HG02970 (cell line): ENCODE data around the gene OTUB2.
"Not testable (repeated sequence)": the region's sequence is repeated elsewhere in the genome, so short reads cannot be mapped to it uniquely, and the experiment has no call there.

Source experiments
- ATAC-seq: cut with Tn5 transposase; IDR thresholded peaks from one replicate; pipeline ENCODE4 v1.9.1; 2021; ENCODE audit warnings: mild to moderate bottlenecking, moderate library complexity, moderate number of reproducible peaks; ENCODE audit not compliant: unreplicated experiment, low FRiP score

The OTUB2 gene

GRCh38 chr14:94052199-94052598, 26.1 kb downstream of the OTUB2 start:
- ATAC-seq, result no peak

- no peak for ATAC-seq
Observed at GRCh38 chr14:94052662-94053061, 26.5 kb downstream of the OTUB2 start.

- ATAC-seq, result no peak
Observed at GRCh38 chr14:94054401-94054800, 28.3 kb downstream of the OTUB2 start.

GRCh38 chr14:94054936-94055335, 28.8 kb downstream of the OTUB2 start:
- ATAC-seq, result no peak

DNA sequence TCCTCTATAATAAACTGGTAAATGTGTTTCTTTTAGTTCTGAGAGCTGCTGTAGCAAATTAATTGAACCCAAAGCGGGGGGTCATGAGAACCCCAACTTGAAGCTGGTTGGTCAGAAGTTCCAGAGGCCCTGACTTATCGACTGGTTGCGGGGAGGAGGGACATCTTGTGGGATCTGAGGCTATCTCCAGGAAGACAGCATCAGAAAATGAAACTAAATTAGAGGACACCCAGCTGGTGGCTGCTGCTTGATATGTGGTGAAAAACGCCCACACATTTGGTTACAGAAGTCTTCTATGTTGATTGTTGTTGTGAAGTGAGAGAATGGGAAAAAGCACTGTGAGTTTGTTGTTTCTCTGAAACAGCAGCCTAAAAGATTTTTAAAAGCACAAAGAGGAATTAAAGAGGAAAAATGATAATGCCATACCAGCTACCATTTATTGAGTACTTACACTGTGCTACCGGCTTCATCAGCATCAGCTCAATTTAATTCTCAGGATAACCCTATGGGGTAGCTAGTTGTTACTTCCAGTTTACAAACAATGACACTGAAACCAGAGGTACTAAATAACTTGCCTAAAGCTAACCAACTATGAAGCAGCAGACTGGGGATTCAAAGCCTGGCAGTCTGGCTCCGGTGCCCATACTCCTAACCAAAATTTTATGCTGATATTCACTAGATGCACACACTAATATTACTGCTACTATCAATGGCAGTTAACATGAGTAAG, 30.6 kb downstream of the OTUB2 start:
- ATAC-seq, result no peak

GRCh38 chr14:94058128-94058673, 32.1 kb downstream of the OTUB2 start:
- no peak for ATAC-seq

DNA sequence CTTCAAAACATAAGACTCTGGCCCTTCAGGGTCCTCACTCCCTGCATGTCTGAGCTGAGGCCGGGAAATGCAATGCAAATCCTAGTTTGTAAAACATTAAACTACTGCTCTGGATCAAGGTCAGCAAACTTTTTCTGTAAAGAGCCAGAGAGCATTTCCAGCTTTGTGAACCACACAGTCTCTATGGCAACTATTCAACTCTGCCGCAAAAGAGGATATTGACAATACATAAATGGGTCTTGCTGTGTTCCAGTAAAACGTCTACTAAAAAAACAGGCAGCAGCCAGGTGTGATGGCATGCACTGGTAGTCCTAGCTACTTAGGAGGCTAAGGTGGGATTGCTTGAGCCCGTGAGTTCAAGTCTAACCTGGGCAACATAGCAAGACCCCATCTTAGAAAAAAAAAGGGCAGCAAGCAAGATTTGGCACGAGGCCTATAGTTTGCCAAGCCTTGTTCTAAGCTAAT, 32.6 kb downstream of the OTUB2 start:
- no peak for ATAC-seq

GRCh38 chr14:94059998-94060397, 33.9 kb downstream of the OTUB2 start:
- ATAC-seq, result no peak

- no peak for ATAC-seq
Observed at GRCh38 chr14:94062344-94062940, 36.3 kb downstream of the OTUB2 start.

GRCh38 chr14:94066089-94066676, 40.0 kb downstream of the OTUB2 start:
- no peak for ATAC-seq

GRCh38 chr14:94072076-94072475, 45.9 kb downstream of the OTUB2 start:
- not testable (repeated sequence) for ATAC-seq

DNA sequence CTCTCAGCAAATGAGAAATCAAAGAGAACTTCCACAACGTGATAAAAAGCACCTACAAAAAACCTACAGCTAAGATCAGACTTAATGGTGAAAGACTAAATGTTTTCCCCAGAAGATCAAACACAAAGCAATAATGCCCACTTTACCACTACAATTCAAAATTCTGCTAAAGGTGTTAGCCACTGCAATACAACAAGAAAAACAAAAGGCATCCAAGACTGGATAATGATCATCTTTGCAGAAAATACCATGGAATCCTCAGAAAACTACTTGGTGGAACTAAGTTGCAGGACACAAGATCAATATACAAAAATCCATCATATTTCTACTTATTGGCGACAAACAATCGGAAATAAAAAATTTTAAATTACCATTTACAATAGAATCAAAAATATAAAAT, 48.4 kb downstream of the OTUB2 start:
- ATAC-seq, result no peak

DNA sequence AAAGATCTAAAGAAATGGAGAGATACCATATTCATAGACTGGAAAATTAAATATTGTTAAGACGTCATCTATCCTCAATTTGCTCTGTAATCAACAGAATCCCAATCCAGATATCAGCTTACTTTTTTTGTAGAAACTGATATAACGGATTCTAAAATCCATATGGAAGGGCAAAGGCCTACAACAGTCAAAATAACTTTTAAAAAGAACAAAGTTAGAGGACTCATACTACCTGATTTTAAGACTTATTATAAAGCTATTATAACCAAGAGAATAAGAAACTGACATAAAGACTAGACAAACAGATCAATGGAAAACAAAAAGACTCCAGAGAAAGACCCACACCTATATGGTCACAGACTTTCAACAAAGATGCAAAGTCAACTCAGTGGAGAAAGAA, 48.9 kb downstream of the OTUB2 start:
- ATAC-seq, result no peak

DNA sequence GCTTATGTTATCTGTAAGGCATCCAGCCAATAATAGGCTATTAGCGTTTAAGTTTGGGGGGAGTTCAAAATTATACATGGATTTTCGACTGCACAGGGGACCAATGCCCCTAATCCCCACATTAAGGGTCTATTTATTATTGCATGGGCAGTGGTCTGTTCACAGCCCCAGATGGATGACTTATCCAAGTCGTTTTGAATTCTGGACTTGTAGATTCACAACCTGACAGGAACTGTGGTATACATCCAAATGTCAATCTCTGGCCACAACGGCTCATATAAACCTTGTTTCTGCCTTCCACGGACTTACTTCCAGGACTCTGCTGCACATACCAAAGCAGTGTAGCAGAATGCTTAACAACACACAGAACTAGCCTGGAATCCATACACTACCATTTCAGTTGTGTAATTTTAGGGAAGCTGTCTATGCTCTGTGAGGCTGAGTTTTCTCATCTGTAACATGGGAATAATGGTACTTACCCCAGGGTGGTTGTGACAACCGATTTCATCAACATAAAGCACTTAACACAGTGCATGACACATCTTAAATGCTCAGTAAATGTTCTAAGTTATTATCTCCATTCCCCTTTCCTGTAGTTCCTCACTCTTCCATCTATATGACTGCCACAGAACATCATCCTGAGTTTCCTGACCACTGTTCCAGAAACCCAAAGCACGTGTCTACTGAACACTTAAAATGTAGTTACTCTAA, 51.1 kb downstream of the OTUB2 start:
- no peak for ATAC-seq

GRCh38 chr14:94077823-94078222, 51.7 kb downstream of the OTUB2 start:
- no peak for ATAC-seq

GRCh38 chr14:94079891-94080620, 53.9 kb downstream of the OTUB2 start:
- no peak for ATAC-seq

GRCh38 chr14:94080621-94081385, 54.7 kb downstream of the OTUB2 start, which contains the start of the genes DDX24 and IFI27L1:
Gene DDX24 (minus strand): TSS chr14:94081202. CDS start chr14:94079742, 1,460 bp downstream.
Gene IFI27L1 (plus strand): TSS chr14:94081310. CDS start chr14:94096938, 15,628 bp downstream.
- peak; percentile 98 for ATAC-seq

DNA sequence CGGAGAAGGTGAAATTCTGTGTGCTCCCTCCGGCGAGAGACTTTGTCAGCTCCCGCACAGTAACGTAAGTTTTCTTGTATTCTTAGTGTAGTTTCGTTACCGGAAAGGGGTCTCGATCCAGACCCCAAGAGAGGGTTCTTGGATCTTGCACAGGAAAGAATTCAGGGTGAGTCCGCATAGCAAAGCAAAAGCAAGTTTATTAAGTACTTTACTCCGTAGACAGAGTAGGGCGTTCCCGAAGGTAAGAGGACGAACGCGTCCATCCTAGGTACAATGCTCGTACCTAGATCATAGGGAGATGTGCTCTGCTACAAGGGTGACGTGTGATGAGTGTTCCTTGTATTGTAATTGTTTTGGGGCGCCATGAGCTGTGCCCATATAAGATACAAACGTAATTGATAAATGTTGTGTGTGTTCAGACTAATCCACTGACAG, 55.3 kb downstream of the OTUB2 start:
- peak; percentile 7 for ATAC-seq

DNA sequence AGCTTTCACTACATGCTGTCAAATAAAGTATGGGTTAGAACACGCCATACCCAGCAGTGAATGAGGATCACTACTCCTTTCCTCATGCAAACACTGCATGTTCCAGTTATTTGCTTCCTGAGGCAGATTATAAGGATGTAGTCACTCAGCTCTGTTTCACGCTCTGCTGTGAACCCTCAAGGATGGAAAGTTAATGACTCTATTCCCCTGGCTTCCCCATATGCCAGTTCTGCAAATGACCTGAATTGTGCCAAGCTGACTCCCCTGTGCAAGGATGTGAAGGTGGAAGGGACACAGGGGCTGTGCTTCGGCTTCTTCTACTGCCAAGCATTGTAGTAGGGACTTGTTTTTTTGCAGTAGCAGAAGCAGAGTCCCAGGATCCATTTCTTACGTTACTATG, 61.8 kb downstream of the OTUB2 start:
- no peak for ATAC-seq
